Ovary (tissue), 3 donors: ENCODE data around the gene FKBP8.

Experiments
- CTCF ChIP-seq, 3 donors: fragments of 450-650 bp in 2 of 3; fragments of 200-600 bp in 1 of 3; IDR thresholded peaks; one replicate each; pipeline versions ENCODE4 v1.5.1 to v1.8.0; 2016 to 2022; ENCODE audit warnings: antibody characterized with exemption in 3 of 3, mild to moderate bottlenecking in 1 of 3
- EP300 ChIP-seq: sonication (generic); formaldehyde crosslinking; IDR thresholded peaks from one replicate; pipeline ENCODE4 v1.6.1; 2017; ENCODE audit warnings: antibody characterized with exemption
- POLR2A ChIP-seq: fragments of 450-650 bp; IDR thresholded peaks from one replicate; pipeline ENCODE4 v1.6.1; 2017; ENCODE audit warnings: antibody characterized with exemption, mild to moderate bottlenecking, moderate library complexity
- donor health status: DM: no; HTN: no; CAD: no.

DNA sequence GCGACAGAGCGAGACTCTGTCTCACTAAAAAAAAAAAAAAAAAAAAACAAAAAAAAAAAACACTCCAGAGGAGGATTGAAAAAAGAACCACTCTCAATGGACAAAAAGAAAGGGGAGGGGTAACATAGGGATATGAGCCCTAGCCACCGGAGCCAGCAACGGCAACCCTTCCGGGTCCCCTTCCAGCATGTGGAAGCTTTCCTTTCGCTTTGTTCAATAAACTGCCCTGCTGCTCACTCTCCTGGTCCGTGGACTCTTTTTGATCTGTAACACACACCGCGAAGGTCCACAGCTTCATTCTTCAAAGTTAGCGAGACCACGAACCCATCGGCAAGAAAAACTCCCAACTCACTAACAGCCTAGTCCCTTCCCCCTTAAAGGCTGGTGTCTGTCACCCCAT, 44.2 kb upstream of the FKBP8 start:
- TF ChIP-seq CTCF (IDR thresholded peaks at IDR 0.05) (no peak), POLR2A (no peak), EP300 (no peak)
